Brain pericyte (primary cell): ENCODE measurements around the gene FAM47E.
"Not testable (repeated sequence)": the region's sequence is repeated elsewhere in the genome, so short reads cannot be mapped to it uniquely, and the experiment has no call there.

Source experiments
- DNase-seq: peaks from one replicate; pipeline ENCODE4 v3.0.0-alpha.2; 2012; ENCODE audit warnings: low read depth, low spot score

Gene FAM47E

GRCh38 chr4:76267811-76268210 is 16.3 kb downstream of the FAM47E start:
- no peak for DNase-seq

- no peak for DNase-seq
These were observed 19.0 kb downstream of the FAM47E start for GRCh38 chr4:76270244-76271175.

GRCh38 chr4:76271248-76271647 is 19.7 kb downstream of the FAM47E start:
- DNase-seq = no peak

- no peak for DNase-seq
These were observed 20.6 kb downstream of the FAM47E start for GRCh38 chr4:76272073-76272472.

- no peak for DNase-seq
These were observed 21.1 kb downstream of the FAM47E start for GRCh38 chr4:76272582-76272981.

- DNase-seq = no peak
These were observed 21.5 kb downstream of the FAM47E start for GRCh38 chr4:76272999-76273398.

GRCh38 chr4:76275486-76276124 is 24.1 kb downstream of the FAM47E start:
- no peak for DNase-seq

- DNase-seq = no peak
These were observed 25.3 kb downstream of the FAM47E start for GRCh38 chr4:76276813-76277212.

GRCh38 chr4:76277667-76278066 is 26.1 kb downstream of the FAM47E start:
- no peak for DNase-seq

- DNase-seq = no peak
These were observed 27.1 kb downstream of the FAM47E start for GRCh38 chr4:76278583-76278982.

GRCh38 chr4:76279462-76279861 is 27.9 kb downstream of the FAM47E start:
- DNase-seq = no peak

- DNase-seq = no peak
These were observed 29.2 kb downstream of the FAM47E start for GRCh38 chr4:76280488-76281441.

- not testable (repeated sequence) for DNase-seq
These were observed 30.1 kb downstream of the FAM47E start for GRCh38 chr4:76281594-76281993.

- no peak for DNase-seq
These were observed 31.6 kb downstream of the FAM47E start for GRCh38 chr4:76282941-76283689.

GRCh38 chr4:76283900-76284299 is 32.4 kb downstream of the FAM47E start:
- no peak for DNase-seq

- DNase-seq = not testable (repeated sequence)
These were observed 36.3 kb downstream of the FAM47E start for GRCh38 chr4:76287811-76288210.

- DNase-seq = no peak
These were observed 41.2 kb downstream of the FAM47E start for GRCh38 chr4:76292730-76293129.

- DNase-seq = no peak
These were observed 42.3 kb downstream of the FAM47E start for GRCh38 chr4:76293772-76294171.

GRCh38 chr4:76296286-76296820 is 44.8 kb downstream of the FAM47E start:
- DNase-seq = no peak

- DNase-seq = no peak
These were observed 46.7 kb downstream of the FAM47E start for GRCh38 chr4:76298227-76298626.

- DNase-seq = no peak
These were observed 48.5 kb downstream of the FAM47E start for GRCh38 chr4:76300012-76300411.
